Right ventricle myocardium inferior (tissue), 1 donor: ENCODE measurements around the gene NELL1. TPM values are rescaled to one million over a fixed set of nuclear protein-coding genes. Genes with fewer than 3 reads are reported as not detected.

Experiments
- ATAC-seq: fragments of 200-7000 bp; cut with Tn5 transposase; one replicate; pipeline ENCODE4 v1.9.1; 2020; ENCODE audit warnings: mild to moderate bottlenecking, moderate library complexity
- DNase-seq: peaks from one replicate; pipeline ENCODE4 v3.0.0; 2021; ENCODE audit errors: missing footprints
- intact Hi-C: fragments of 100-400 bp; cut with DNase I; formaldehyde crosslinking; loops from one replicate; pipeline ENCODE4 v1.11.0; 2022
- total RNA-seq: library from RNA; stranded (reverse); fragmentation: NEBNext Ultra II Directional; extraction: Animal tissue kit (Norgen Biotek cat#: 25700); gene quantifications from one replicate; pipeline ENCODE4 v1.2.1, GENCODE V29; 2021
- donor health status: DM: no; HTN: yes; CAD: no; lungs with severe emphysema.

Gene NELL1
- total RNA-seq, 1 donor from 2014 or later = not detected

GRCh38 chr11:21612326-21612725 is 942.9 kb downstream of the NELL1 start:
- ATAC-seq = no peak
- no peak for DNase-seq
- intact Hi-C loops = no loop called here

GRCh38 chr11:21614961-21615360 is 945.6 kb downstream of the NELL1 start:
- DNase-seq (no peak), ATAC-seq (no peak)
- intact Hi-C loops = no loop called here

GRCh38 chr11:21615955-21616371 is 946.6 kb downstream of the NELL1 start:
- no peak for DNase-seq
- ATAC-seq = no peak
- intact Hi-C loops = no loop called here

GRCh38 chr11:21622566-21622965 is 953.2 kb downstream of the NELL1 start:
- ATAC-seq (no peak), DNase-seq (no peak)
- intact Hi-C loops = no loop called here

- DNase-seq (no peak), ATAC-seq (no peak)
- intact Hi-C loops = no loop called here
Observed at GRCh38 chr11:21622995-21623394, 953.6 kb downstream of the NELL1 start.

Other genes with a start within 250 kb of the NELL1 start
- gene SLC6A5, start 70.0 kb upstream of the NELL1 start, total RNA-seq = not detected